ENCODE measurements around the gene PLA2G1B.

DNA sequence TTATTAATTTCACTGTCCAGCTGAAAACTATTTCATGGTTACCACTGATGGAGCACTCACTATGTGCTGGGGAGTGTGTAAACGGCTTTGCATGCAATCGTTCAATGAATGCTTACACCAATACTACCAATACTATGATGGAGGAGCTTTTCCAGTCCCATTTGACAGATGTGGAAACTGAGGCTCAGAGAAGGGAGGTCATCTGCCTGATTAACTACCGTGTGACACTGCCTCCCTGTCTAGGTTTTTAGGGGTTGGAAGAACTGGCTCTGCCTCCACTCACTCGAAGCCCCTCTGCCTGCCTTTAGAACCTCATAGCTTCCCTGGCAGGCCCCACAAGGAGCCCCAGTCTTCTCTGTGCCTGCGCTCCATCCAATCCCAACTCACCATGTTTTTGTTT lies 29.5 kb upstream of the PLA2G1B start:
- TF ChIP-seq EZH2 (optimal IDR thresholded peaks at IDR 0.05; ENCODE audit: low read depth, low read length): no peak
- TF ChIP-seq CTCF (IDR thresholded peaks at IDR 0.05; ENCODE audit: low read length): no peak
